22Rv1 (cell line): ENCODE measurements around the gene LACTB.

ENCODE experiments used
- H3K27ac ChIP-seq: fragments of 450-650 bp; 2 replicates; pipeline ENCODE4 v1.5.1; 2017
- CTCF ChIP-seq: fragments of 450-650 bp; IDR thresholded peaks from 2 replicates; pipeline ENCODE4 v1.5.1; 2017; ENCODE audit warnings: mild to moderate bottlenecking
- ZFX ChIP-seq: fragments of 450-650 bp; IDR thresholded peaks from 2 replicates; pipeline ENCODE4 v1.6.1; 2017; ENCODE audit warnings: antibody characterized with exemption, borderline replicate concordance

Gene LACTB

DNA sequence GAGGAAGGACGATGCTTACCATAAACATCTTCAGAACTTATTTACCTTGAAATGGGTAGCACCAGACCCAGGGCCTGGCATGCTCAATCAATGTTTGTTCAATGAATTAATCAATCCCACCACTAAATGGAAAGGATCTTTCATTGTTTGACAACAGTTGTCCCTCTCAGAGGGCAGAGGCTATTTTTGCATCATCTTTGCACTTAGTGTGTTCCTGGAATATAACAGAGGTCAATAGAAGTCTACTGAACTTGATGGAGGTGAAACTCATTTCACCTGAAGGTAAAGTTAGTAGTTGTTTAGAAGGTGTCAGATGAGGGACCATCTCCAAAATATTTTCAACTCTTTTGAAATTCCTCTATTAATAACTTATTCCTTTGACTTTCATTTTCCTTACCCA lies 36.9 kb upstream of the LACTB start:
- no peak overlapping the region for H3K27ac ChIP-seq
- no peak for TF ChIP-seq ZFX
- no peak for TF ChIP-seq CTCF

DNA sequence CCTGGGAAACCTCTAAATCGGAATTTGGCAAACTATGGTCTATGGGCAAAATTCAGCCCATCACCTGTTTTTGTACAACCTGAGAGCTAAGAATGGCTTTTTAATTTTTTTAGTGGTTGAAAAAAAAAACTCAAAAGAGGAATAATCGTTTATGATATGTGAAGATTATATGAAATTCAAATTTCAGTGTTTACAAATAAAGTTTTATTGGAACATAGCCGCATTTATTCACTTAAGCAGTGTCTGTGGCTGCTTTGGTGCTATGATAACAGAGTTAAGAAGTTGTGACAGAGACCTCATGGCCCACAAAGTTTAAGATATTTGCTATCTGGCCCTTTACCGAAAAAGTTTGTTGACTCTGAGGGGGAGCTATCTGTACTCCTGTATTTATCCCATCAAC lies 36.4 kb upstream of the LACTB start:
- H3K27ac ChIP-seq: no peak overlapping the region
- no peak for TF ChIP-seq ZFX
- TF ChIP-seq CTCF: no peak

GRCh38 chr15:63086271-63086670 lies 35.4 kb upstream of the LACTB start:
- H3K27ac ChIP-seq: no peak overlapping the region
- TF ChIP-seq CTCF (no peak), ZFX (no peak)

DNA sequence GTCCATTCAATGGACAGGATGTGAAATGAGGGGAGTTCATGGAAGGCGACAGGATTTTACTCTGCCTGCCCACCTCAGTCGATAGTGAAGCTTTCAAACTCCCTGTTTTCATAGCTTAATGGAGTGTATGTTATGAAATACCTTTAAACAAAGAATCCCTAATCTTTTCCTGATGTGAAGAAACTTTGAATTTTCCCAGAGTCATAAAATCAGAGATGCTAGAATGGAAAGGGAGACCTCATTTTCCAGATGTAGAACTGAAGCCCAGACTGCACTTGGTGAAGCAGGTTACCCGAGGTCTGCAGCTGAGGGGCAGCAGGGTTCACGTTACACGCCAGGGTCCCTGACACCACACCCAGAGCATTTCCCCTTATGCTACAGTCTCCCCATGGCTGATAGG lies 34.7 kb upstream of the LACTB start:
- H3K27ac ChIP-seq: no peak overlapping the region
- no peak for TF ChIP-seq ZFX
- no peak for TF ChIP-seq CTCF

- no peak for TF ChIP-seq CTCF
- no peak for TF ChIP-seq ZFX
- H3K27ac ChIP-seq: no peak overlapping the region
These were observed 33.0 kb upstream of the LACTB start for GRCh38 chr15:63088533-63089245.

DNA sequence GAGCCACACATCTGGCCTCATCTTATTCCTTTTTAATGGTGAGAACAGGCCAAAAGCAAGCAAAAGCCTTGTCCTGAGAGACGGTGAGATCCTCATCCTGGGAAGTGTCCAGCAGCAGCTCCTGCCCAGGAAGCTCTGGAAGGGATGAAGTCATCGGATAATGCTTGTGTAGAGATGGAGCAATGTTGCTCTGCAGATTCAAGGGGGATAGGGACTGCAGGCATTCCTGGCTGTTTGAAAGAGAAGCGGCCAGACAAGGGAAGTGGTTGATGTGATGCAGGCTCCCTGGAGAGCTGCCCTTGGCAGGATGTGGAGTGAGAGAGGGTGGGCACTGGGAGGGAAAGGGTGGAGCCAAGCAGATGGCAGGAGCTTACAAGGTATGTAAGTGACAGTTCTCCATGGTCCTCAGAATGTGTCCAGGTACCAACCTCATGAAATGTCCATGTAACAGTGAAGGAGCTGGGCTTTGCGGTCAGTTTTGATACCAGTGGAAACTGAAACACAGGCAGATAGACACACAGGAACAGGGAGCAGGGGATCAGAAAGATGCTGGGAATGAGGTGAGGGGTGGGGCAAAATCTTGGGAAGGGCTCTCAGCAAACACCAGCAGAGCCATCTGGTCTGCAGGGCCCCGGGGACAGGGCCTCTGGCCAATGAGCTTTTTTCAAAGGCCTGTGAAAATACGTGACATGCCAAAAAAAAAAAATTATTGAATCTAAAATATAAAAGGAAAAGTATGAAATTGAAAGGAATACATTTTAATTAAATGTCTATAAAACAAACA lies 32.2 kb upstream of the LACTB start:
- H3K27ac ChIP-seq: no peak overlapping the region
- TF ChIP-seq ZFX (no peak), CTCF (no peak)

DNA sequence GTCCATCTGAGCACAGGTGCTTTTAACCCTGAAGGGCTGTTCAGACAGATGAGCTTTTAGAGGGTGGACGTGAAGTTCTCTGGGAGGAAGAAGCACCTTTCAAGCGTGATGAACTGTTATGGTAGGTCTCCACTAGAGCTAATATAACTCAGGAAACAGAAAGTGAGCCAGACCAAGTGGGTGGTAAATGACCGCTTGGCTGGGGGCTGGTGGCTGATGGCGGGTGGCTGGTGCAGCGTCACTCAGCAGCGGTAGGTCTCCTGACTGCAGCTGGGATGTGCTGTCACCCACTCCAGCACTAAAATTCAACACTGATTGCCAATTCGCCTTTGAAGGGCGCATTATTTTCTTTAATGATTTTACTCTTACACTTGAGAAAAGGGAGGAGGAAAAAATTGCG lies 31.2 kb upstream of the LACTB start:
- TF ChIP-seq ZFX (no peak), CTCF (no peak)
- no peak overlapping the region for H3K27ac ChIP-seq
